ENCODE data around the gene ZNF737.

DNA sequence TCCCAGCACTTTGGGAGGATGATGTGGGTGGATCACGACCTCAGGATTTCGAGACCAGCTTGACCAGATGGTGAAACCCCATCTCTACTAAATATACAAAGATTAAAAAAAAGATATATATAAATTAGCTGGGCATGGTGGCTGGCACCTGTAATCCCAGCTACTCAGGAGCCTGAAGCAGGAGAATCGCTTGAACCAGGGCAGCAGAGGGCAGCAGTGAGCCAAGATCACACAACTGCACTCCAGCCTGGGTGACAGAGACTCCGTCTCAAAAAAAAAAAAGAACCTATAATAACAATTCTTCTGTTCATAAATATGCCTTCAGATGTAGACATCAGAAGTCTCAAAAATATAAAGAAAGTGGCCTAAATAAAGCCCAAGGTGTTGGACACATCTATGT, 7.6 kb downstream of the ZNF737 start:
- TF ChIP-seq POLR2A (IDR thresholded peaks at IDR 0.05) = no peak
- peak in 1 of 11 experiments; percentile 21 for TF ChIP-seq CTCF (IDR thresholded peaks at IDR 0.05 in 8 of 11, conservative IDR thresholded peaks at IDR 0.05 in 3 of 11)

All from spleen (tissue), 7 donors.